KBM-7 (cell line): Measurements from ENCODE around the gene GABRP.

Experiments
- DNase-seq: peaks from one replicate; pipeline ENCODE4 v3.0.0-alpha.2; 2015
- in situ Hi-C: fragments of 300-500 bp; cut with MboI; formaldehyde crosslinking; loops from 2 replicates; pipeline ENCODE4 v1.14.3; 2020; ENCODE audit warnings: low sequenced_read_pairs, low pct_unique_long_range_greater_than_20kb, mixed read lengths

The GABRP gene

GRCh38 chr5:170783498-170784247, at the start of gene GABRP:
Gene GABRP (plus strand): TSS chr5:170783725. CDS start chr5:170788616, 4,891 bp downstream.
- in situ Hi-C loops: no loop called here
- no peak for DNase-seq

- in situ Hi-C loops: no loop called here
- DNase-seq: no peak
Observed at GRCh38 chr5:170736966-170737365, 46.6 kb upstream of the GABRP start.

GRCh38 chr5:170737591-170737990, 45.9 kb upstream of the GABRP start:
- in situ Hi-C loops: no loop called here
- DNase-seq: no peak

- in situ Hi-C loops: no loop called here
Observed at GRCh38 chr5:170738840-170739239, 44.7 kb upstream of the GABRP start.

GRCh38 chr5:170739446-170739845, 44.1 kb upstream of the GABRP start:
- DNase-seq: no peak
- in situ Hi-C loops: no loop called here

More at GRCh38 chr5:170738840-170739239, 44.7 kb upstream of the GABRP start:
- no peak for DNase-seq

GRCh38 chr5:170740551-170741205, 42.8 kb upstream of the GABRP start:
- DNase-seq: no peak
- in situ Hi-C loops: no loop called here

GRCh38 chr5:170741801-170742200, 41.7 kb upstream of the GABRP start:
- DNase-seq: no peak
- in situ Hi-C loops: no loop called here

GRCh38 chr5:170743876-170744212, 39.7 kb upstream of the GABRP start:
- no peak for DNase-seq
- in situ Hi-C loops: no loop called here

- DNase-seq: no peak
- in situ Hi-C loops: no loop called here
Observed at GRCh38 chr5:170745481-170746071, 37.9 kb upstream of the GABRP start.

- DNase-seq: no peak
- in situ Hi-C loops: no loop called here
Observed at GRCh38 chr5:170746075-170746960, 37.2 kb upstream of the GABRP start.

GRCh38 chr5:170746961-170747340, 36.6 kb upstream of the GABRP start:
- in situ Hi-C loops: no loop called here
- DNase-seq: no peak

GRCh38 chr5:170747357-170747756, 36.2 kb upstream of the GABRP start:
- in situ Hi-C loops: no loop called here

GRCh38 chr5:170747851-170748250, 35.7 kb upstream of the GABRP start:
- in situ Hi-C loops: no loop called here
- DNase-seq: no peak

More at GRCh38 chr5:170747357-170747756, 36.2 kb upstream of the GABRP start:
- no peak for DNase-seq

GRCh38 chr5:170748951-170749471, 34.5 kb upstream of the GABRP start:
- DNase-seq: no peak
- in situ Hi-C loops: no loop called here

- no peak for DNase-seq
- in situ Hi-C loops: no loop called here
Observed at GRCh38 chr5:170749911-170750431, 33.6 kb upstream of the GABRP start.

GRCh38 chr5:170750791-170751190, 32.7 kb upstream of the GABRP start:
- in situ Hi-C loops: no loop called here
- no peak for DNase-seq

- DNase-seq: no peak
- in situ Hi-C loops: no loop called here
Observed at GRCh38 chr5:170751631-170752030, 31.9 kb upstream of the GABRP start.

GRCh38 chr5:170752257-170753215, 31.0 kb upstream of the GABRP start:
- in situ Hi-C loops: no loop called here
- DNase-seq: no peak
